Endothelial cell (in vitro differentiated cells): ENCODE results near the gene PIGC. TPM values are rescaled to one million over a fixed set of nuclear protein-coding genes. Genes with fewer than 3 reads are reported as not detected.

Experiments used
- DNase-seq: peaks from one replicate; pipeline ENCODE4 v3.0.0; 2021; ENCODE audit warnings: low spot score
- H3K27ac Mint-ChIP-seq: one replicate; pipeline ENCODE4 v1.8.0; 2021; ENCODE audit warnings: mixed read lengths, inconsistent platforms; ENCODE audit not compliant: unreplicated experiment
- H3K27me3 Mint-ChIP-seq: one replicate; pipeline ENCODE4 v1.8.0; 2021; ENCODE audit warnings: mild to moderate bottlenecking, moderate library complexity, mixed read lengths, inconsistent platforms; ENCODE audit not compliant: unreplicated experiment
- H3K36me3 Mint-ChIP-seq: one replicate; pipeline ENCODE4 v1.8.0; 2021; ENCODE audit warnings: mild to moderate bottlenecking, low read depth, mixed read lengths, inconsistent platforms; ENCODE audit not compliant: unreplicated experiment
- H3K4me1 Mint-ChIP-seq: one replicate; pipeline ENCODE4 v1.8.0; 2021; ENCODE audit warnings: mild to moderate bottlenecking, mixed read lengths, inconsistent platforms; ENCODE audit not compliant: unreplicated experiment
- H3K4me3 Mint-ChIP-seq: one replicate; pipeline ENCODE4 v1.8.0; 2021; ENCODE audit warnings: mild to moderate bottlenecking, mixed read lengths, inconsistent platforms; ENCODE audit not compliant: unreplicated experiment
- H3K9me3 Mint-ChIP-seq: one replicate; pipeline ENCODE4 v1.8.0; 2021; ENCODE audit warnings: mixed read lengths, inconsistent platforms; ENCODE audit not compliant: unreplicated experiment
- CTCF ChIP-seq: fragments of 200-600 bp; sonication (generic); IDR thresholded peaks from one replicate; pipeline ENCODE4 v1.5.0; 2021; ENCODE audit warnings: antibody characterized with exemption; ENCODE audit not compliant: unreplicated experiment
- total RNA-seq: library from RNA; stranded (reverse); fragmentation: NEBNext Ultra II Directional; extraction: Animal tissue kit (Norgen Biotek cat#: 25700); gene quantifications from one replicate; pipeline ENCODE4 v1.2.1, GENCODE V29; 2021; ENCODE audit not compliant: unreplicated experiment

PIGC gene
- total RNA-seq, 1 donor from 2014 or later, result 23.7 TPM

- Mint-ChIP-seq H3K27me3 (peaks cover 4% of the 10 kb centered on the region), H3K36me3 (no peaks in the 10 kb centered on the region), H3K4me3 (no peak overlapping the region), H3K9me3 (no peaks in the 10 kb centered on the region), H3K4me1 (peaks cover 19% of the 10 kb centered on the region), H3K27ac (no peak overlapping the region)
- DNase-seq, result no peak
- no peak for TF ChIP-seq CTCF
These were observed 43.1 kb upstream of the PIGC start for GRCh38 chr1:172486805-172487454.

GRCh38 chr1:172485626-172486025 is 41.8 kb upstream of the PIGC start:
- TF ChIP-seq CTCF, result no peak
- no peaks in the 10 kb centered on the region for H3K36me3 Mint-ChIP-seq
- H3K4me3 Mint-ChIP-seq, result no peak overlapping the region
- H3K27ac Mint-ChIP-seq, result no peak overlapping the region
- H3K27me3 Mint-ChIP-seq, result peaks cover 4% of the 10 kb centered on the region
- H3K9me3 Mint-ChIP-seq, result no peaks in the 10 kb centered on the region
- no peak for DNase-seq
- H3K4me1 Mint-ChIP-seq, result peaks cover 19% of the 10 kb centered on the region

GRCh38 chr1:172484252-172484651 is 40.4 kb upstream of the PIGC start:
- H3K36me3 Mint-ChIP-seq, result no peaks in the 10 kb centered on the region
- H3K27me3 Mint-ChIP-seq, result peaks cover 4% of the 10 kb centered on the region
- DNase-seq, result no peak
- TF ChIP-seq CTCF, result no peak
- peaks cover 19% of the 10 kb centered on the region for H3K4me1 Mint-ChIP-seq
- no peaks in the 10 kb centered on the region for H3K9me3 Mint-ChIP-seq
- H3K4me3 Mint-ChIP-seq, result no peak overlapping the region
- H3K27ac Mint-ChIP-seq, result no peak overlapping the region

GRCh38 chr1:172483448-172483847 is 39.6 kb upstream of the PIGC start:
- H3K4me1 Mint-ChIP-seq, result peaks cover 19% of the 10 kb centered on the region
- peaks cover 4% of the 10 kb centered on the region for H3K27me3 Mint-ChIP-seq
- H3K36me3 Mint-ChIP-seq, result no peaks in the 10 kb centered on the region
- H3K9me3 Mint-ChIP-seq, result no peaks in the 10 kb centered on the region
- DNase-seq, result no peak
- no peak for TF ChIP-seq CTCF
- H3K4me3 Mint-ChIP-seq, result no peak overlapping the region
- H3K27ac Mint-ChIP-seq, result no peak overlapping the region

GRCh38 chr1:172482044-172482443 is 38.2 kb upstream of the PIGC start:
- TF ChIP-seq CTCF, result no peak
- Mint-ChIP-seq H3K9me3 (no peaks in the 10 kb centered on the region), H3K27me3 (peaks cover 2% of the 10 kb centered on the region), H3K36me3 (no peaks in the 10 kb centered on the region), H3K4me3 (no peak overlapping the region), H3K27ac (no peak overlapping the region), H3K4me1 (peaks cover 11% of the 10 kb centered on the region)
- no peak for DNase-seq
